Ishikawa (cell line): ENCODE data around the gene SPOCK2.

ENCODE experiments used
- CEBPB ChIP-seq: IDR thresholded peaks from 2 replicates; pipeline ENCODE4 v1.6.1; 2012
- CREB1 ChIP-seq: IDR thresholded peaks from 2 replicates; pipeline ENCODE4 v1.6.1; 2012; ENCODE audit warnings: low read depth
- EGR1 ChIP-seq: IDR thresholded peaks from 2 replicates; pipeline ENCODE4 v1.6.1; 2012
- EP300 ChIP-seq: IDR thresholded peaks from 2 replicates; pipeline ENCODE4 v1.6.1; 2012; ENCODE audit warnings: borderline replicate concordance
- FOXM1 ChIP-seq: IDR thresholded peaks from 2 replicates; pipeline ENCODE4 v1.6.1; 2012; ENCODE audit warnings: low read depth, borderline replicate concordance
- MAX ChIP-seq: IDR thresholded peaks from 2 replicates; pipeline ENCODE4 v1.6.1; 2012
- NFIC ChIP-seq: IDR thresholded peaks from 2 replicates; pipeline ENCODE4 v1.6.1; 2012
- RAD21 ChIP-seq: IDR thresholded peaks from 2 replicates; pipeline ENCODE4 v1.6.1; 2012; ENCODE audit warnings: low read depth
- REST ChIP-seq: IDR thresholded peaks from 2 replicates; pipeline ENCODE4 v1.6.1; 2012; ENCODE audit warnings: low read depth, mild to moderate bottlenecking
- TAF1 ChIP-seq: IDR thresholded peaks from 2 replicates; pipeline ENCODE4 v1.6.1; 2012; ENCODE audit warnings: low read depth, mild to moderate bottlenecking
- TCF12 ChIP-seq: IDR thresholded peaks from 2 replicates; pipeline ENCODE4 v1.6.1; 2012; ENCODE audit warnings: low read depth
- TEAD4 ChIP-seq: IDR thresholded peaks from 2 replicates; pipeline ENCODE4 v1.6.1; 2012
- USF1 ChIP-seq: IDR thresholded peaks from 2 replicates; pipeline ENCODE4 v1.6.1; 2012
- YY1 ChIP-seq: IDR thresholded peaks from 2 replicates; pipeline ENCODE4 v1.6.1; 2012; ENCODE audit warnings: low read depth
- ZBTB7A ChIP-seq: IDR thresholded peaks from 2 replicates; pipeline ENCODE4 v1.6.1; 2012; ENCODE audit warnings: low read depth

The SPOCK2 gene

GRCh38 chr10:72038458-72039001 is 49.8 kb downstream of the SPOCK2 start:
- TF ChIP-seq ZBTB7A (no peak), CREB1 (no peak), EP300 (no peak), RAD21 (no peak), NFIC (no peak), TAF1 (no peak), TCF12 (no peak), REST (no peak), FOXM1 (no peak), CEBPB (no peak), YY1 (no peak), TEAD4 (no peak), MAX (no peak), USF1 (no peak), EGR1 (no peak)

GRCh38 chr10:72037811-72038210 is 50.5 kb downstream of the SPOCK2 start:
- TF ChIP-seq MAX: no peak
- TF ChIP-seq REST: no peak
- TF ChIP-seq NFIC: no peak
- no peak for TF ChIP-seq RAD21
- TF ChIP-seq TEAD4: no peak
- no peak for TF ChIP-seq ZBTB7A
- no peak for TF ChIP-seq TAF1
- no peak for TF ChIP-seq EGR1
- no peak for TF ChIP-seq USF1
- TF ChIP-seq YY1: no peak
- TF ChIP-seq CREB1: no peak
- TF ChIP-seq FOXM1: no peak
- no peak for TF ChIP-seq EP300
- no peak for TF ChIP-seq TCF12

GRCh38 chr10:72037266-72037665 is 51.1 kb downstream of the SPOCK2 start:
- TF ChIP-seq EP300 (no peak), EGR1 (no peak), TAF1 (no peak), ZBTB7A (no peak), USF1 (no peak), RAD21 (no peak), MAX (no peak), FOXM1 (no peak), YY1 (no peak), NFIC (no peak), TCF12 (no peak), CREB1 (no peak), TEAD4 (no peak), CEBPB (no peak), REST (no peak)
